GM12878 (cell line): ENCODE data around the gene AP1AR. TPM values are rescaled to one million over a fixed set of nuclear protein-coding genes. Genes with fewer than 3 reads are reported as not detected.

Experiments used
- BACH1 ChIP-seq: fragments of 450-650 bp; IDR thresholded peaks from 2 replicates; pipeline ENCODE4 v1.6.1; 2017; ENCODE audit warnings: mild to moderate bottlenecking, borderline replicate concordance
- CHD1 ChIP-seq: IDR thresholded peaks from 2 replicates; pipeline ENCODE4 v1.6.1; 2012; ENCODE audit warnings: low read depth, low read length, improper control_type of control experiment
- EZH2 ChIP-seq: IDR thresholded peaks from 2 replicates; pipeline ENCODE4 v1.6.1; 2012; ENCODE audit warnings: low read depth, mild to moderate bottlenecking, control low read depth, inconsistent platforms, low read length, borderline replicate concordance; ENCODE audit not compliant: control insufficient read depth
- JUND ChIP-seq: IDR thresholded peaks from 2 replicates; pipeline ENCODE4 v1.6.1; 2012; ENCODE audit warnings: low read depth, mild to moderate bottlenecking, low read length, improper control_type of control experiment, moderate library complexity
- NR2C1 ChIP-seq: fragments of 450-650 bp; IDR thresholded peaks from 2 replicates; pipeline ENCODE4 v1.6.1; 2017; ENCODE audit warnings: antibody characterized with exemption, mild to moderate bottlenecking, moderate library complexity
- PAX5 ChIP-seq: IDR thresholded peaks from 2 replicates; pipeline ENCODE4 v1.6.1; 2011; ENCODE audit warnings: low read depth, low read length, borderline replicate concordance
- POLR2AphosphoS2 ChIP-seq: IDR thresholded peaks from 2 replicates; pipeline ENCODE4 v1.6.1; 2011; ENCODE audit warnings: low read depth, mild to moderate bottlenecking, low read length, improper control_type of control experiment, moderate library complexity
- SIX5 ChIP-seq: IDR thresholded peaks from 2 replicates; pipeline ENCODE4 v1.6.1; 2011; ENCODE audit warnings: mild to moderate bottlenecking, low read depth, low read length, moderate library complexity; ENCODE audit not compliant: severe bottlenecking
- SMARCA5 ChIP-seq: fragments of 450-650 bp; IDR thresholded peaks from 2 replicates; pipeline ENCODE4 v1.6.1; 2017; ENCODE audit warnings: mild to moderate bottlenecking
- TCF3 ChIP-seq: IDR thresholded peaks from 2 replicates; pipeline ENCODE4 v1.6.1; 2012; ENCODE audit warnings: low read depth, mild to moderate bottlenecking, low read length, borderline replicate concordance; ENCODE audit not compliant: insufficient read depth
- TCF7 ChIP-seq: IDR thresholded peaks from 2 replicates; pipeline ENCODE4 v1.6.1; 2014; ENCODE audit warnings: antibody characterized with exemption, borderline replicate concordance
- ZSCAN29 ChIP-seq: fragments of 450-650 bp; IDR thresholded peaks from 2 replicates; pipeline ENCODE4 v1.6.1; 2017; ENCODE audit warnings: mild to moderate bottlenecking, moderate library complexity
- polyA plus RNA-seq, 11 experiments: library from polyadenylated mRNA; depleted of rRNA in 4 of 11; unstranded in 6 of 11; stranded (reverse) in 5 of 11; fragments of >200 nt; fragmentation: Nextera tagmentation in 4 of 11; fragmentation: Illumina TruSeq in 1 of 11; extraction: Ambion mirVana in 4 of 11; extraction: Trizol in 1 of 11; gene quantifications; 1 replicate in 1 of 11; 2 replicates in 10 of 11; pipeline versions ENCODE4 v1.2.1 to v1.2.3, GENCODE V29; 2011 to 2016; ENCODE audit warnings: inconsistent platforms in 2 of 11, missing spikeins in 2 of 11, low read depth in 1 of 11
- total RNA-seq, 4 experiments: library from RNA; depleted of rRNA in 3 of 4; stranded (reverse); fragments of >200 nt in 3 of 4; fragmentation: Illumina TruSeq in 1 of 4; extraction: Trizol in 1 of 4; gene quantifications; 2 replicates each; pipeline versions ENCODE4 v1.2.1 to v1.2.3, GENCODE V29; 2013 to 2021
- TF ChIP-seq, protein P1 (sequence below): IDR thresholded peaks from 2 replicates; pipeline ENCODE4 v1.6.1; 2012; ENCODE audit warnings: low read depth, low read length, improper control_type of control experiment
- TF ChIP-seq, protein P2 (sequence below): IDR thresholded peaks from 2 replicates; pipeline ENCODE4 v1.6.1; 2012; ENCODE audit warnings: low read length, inconsistent platforms
- TF ChIP-seq, protein P3 (sequence below): fragments of 450-650 bp; formaldehyde crosslinking; IDR thresholded peaks from 2 replicates; pipeline ENCODE4 v1.5.0; 2022; ENCODE audit warnings: mild to moderate bottlenecking, missing genetic modification characterization
- TF ChIP-seq, protein P4 (sequence below): fragments of 450-650 bp; IDR thresholded peaks from 2 replicates; pipeline ENCODE4 v1.6.1; 2017; ENCODE audit warnings: mild to moderate bottlenecking, low read depth, inconsistent platforms; ENCODE audit not compliant: poor library complexity, severe bottlenecking
- TF ChIP-seq, protein P5 (sequence below): fragments of 450-650 bp; IDR thresholded peaks from 2 replicates; pipeline ENCODE4 v1.6.1; 2017; ENCODE audit warnings: mild to moderate bottlenecking, moderate library complexity

AP1AR gene
- total and polyA plus RNA-seq, 10 of the 15 experiments (the other 5 are each of a cell fraction or from before 2014, with no cell fraction given) = 5.6 to 29.1 (median 16.3) TPM

DNA sequence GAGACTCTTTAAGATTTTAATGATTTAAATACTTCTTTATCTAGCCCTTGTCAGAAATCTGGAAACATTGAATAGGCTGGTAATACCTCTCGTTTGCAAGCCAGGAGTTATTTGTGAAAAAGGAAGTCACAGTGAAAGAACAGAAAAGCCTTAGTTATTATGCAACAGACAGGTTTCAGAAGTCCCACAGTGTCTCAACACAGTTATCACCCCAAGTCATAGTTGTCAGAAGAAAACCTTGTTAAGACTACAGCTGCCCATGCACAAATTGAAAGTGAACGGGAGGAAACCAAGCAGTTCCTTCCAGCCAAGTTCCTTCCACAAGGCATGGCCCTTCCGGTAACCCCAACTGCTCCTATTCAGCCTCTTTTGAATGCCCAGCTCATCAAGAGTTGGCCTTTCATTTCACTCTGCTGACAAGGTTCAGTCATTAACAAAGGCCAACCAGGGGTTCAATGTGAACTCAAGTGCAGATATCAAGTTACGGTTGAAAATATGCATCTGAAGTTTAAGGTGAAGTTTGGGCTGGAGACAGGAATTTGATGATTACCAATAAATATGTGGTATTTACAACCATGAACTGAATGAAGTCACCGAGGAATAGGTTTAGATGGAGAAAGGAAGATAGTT, 81.1 kb downstream of the AP1AR start (continued):
- TF ChIP-seq, protein P1, sequence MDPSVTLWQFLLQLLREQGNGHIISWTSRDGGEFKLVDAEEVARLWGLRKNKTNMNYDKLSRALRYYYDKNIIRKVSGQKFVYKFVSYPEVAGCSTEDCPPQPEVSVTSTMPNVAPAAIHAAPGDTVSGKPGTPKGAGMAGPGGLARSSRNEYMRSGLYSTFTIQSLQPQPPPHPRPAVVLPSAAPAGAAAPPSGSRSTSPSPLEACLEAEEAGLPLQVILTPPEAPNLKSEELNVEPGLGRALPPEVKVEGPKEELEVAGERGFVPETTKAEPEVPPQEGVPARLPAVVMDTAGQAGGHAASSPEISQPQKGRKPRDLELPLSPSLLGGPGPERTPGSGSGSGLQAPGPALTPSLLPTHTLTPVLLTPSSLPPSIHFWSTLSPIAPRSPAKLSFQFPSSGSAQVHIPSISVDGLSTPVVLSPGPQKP = no peak
- no peak for TF ChIP-seq EZH2
- TF ChIP-seq JUND = 0 out of 2 replicates have a peak, but pooled peaks have one; percentile 28
- no peak for TF ChIP-seq TCF7
- no peak; the same call in 1 of the 2 replicates for TF ChIP-seq NR2C1
- TF ChIP-seq TCF3 = no peak
- TF ChIP-seq, protein P2, sequence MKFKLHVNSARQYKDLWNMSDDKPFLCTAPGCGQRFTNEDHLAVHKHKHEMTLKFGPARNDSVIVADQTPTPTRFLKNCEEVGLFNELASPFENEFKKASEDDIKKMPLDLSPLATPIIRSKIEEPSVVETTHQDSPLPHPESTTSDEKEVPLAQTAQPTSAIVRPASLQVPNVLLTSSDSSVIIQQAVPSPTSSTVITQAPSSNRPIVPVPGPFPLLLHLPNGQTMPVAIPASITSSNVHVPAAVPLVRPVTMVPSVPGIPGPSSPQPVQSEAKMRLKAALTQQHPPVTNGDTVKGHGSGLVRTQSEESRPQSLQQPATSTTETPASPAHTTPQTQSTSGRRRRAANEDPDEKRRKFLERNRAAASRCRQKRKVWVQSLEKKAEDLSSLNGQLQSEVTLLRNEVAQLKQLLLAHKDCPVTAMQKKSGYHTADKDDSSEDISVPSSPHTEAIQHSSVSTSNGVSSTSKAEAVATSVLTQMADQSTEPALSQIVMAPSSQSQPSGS = peak; percentile 82
- no peak; the same call in 1 of the 2 replicates for TF ChIP-seq SMARCA5
- TF ChIP-seq, protein P3, sequence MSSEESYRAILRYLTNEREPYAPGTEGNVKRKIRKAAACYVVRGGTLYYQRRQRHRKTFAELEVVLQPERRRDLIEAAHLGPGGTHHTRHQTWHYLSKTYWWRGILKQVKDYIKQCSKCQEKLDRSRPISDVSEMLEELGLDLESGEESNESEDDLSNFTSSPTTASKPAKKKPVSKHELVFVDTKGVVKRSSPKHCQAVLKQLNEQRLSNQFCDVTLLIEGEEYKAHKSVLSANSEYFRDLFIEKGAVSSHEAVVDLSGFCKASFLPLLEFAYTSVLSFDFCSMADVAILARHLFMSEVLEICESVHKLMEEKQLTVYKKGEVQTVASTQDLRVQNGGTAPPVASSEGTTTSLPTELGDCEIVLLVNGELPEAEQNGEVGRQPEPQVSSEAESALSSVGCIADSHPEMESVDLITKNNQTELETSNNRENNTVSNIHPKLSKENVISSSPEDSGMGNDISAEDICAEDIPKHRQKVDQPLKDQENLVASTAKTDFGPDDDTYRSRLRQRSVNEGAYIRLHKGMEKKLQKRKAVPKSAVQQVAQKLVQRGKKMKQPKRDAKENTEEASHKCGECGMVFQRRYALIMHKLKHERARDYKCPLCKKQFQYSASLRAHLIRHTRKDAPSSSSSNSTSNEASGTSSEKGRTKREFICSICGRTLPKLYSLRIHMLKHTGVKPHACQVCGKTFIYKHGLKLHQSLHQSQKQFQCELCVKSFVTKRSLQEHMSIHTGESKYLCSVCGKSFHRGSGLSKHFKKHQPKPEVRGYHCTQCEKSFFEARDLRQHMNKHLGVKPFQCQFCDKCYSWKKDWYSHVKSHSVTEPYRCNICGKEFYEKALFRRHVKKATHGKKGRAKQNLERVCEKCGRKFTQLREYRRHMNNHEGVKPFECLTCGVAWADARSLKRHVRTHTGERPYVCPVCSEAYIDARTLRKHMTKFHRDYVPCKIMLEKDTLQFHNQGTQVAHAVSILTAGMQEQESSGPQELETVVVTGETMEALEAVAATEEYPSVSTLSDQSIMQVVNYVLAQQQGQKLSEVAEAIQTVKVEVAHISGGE (CRISPR knock-in tag) = no peak
- TF ChIP-seq ZSCAN29 = 0 out of 2 replicates have a peak, but pooled peaks have one; percentile 22
- no peak for TF ChIP-seq CHD1
- TF ChIP-seq POLR2AphosphoS2 = no peak
- TF ChIP-seq, protein P4, sequence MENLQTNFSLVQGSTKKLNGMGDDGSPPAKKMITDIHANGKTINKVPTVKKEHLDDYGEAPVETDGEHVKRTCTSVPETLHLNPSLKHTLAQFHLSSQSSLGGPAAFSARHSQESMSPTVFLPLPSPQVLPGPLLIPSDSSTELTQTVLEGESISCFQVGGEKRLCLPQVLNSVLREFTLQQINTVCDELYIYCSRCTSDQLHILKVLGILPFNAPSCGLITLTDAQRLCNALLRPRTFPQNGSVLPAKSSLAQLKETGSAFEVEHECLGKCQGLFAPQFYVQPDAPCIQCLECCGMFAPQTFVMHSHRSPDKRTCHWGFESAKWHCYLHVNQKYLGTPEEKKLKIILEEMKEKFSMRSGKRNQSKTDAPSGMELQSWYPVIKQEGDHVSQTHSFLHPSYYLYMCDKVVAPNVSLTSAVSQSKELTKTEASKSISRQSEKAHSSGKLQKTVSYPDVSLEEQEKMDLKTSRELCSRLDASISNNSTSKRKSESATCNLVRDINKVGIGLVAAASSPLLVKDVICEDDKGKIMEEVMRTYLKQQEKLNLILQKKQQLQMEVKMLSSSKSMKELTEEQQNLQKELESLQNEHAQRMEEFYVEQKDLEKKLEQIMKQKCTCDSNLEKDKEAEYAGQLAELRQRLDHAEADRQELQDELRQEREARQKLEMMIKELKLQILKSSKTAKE = peak; percentile 72
- no peak for TF ChIP-seq PAX5
- TF ChIP-seq BACH1 = no peak
- TF ChIP-seq SIX5 = no peak
- TF ChIP-seq, protein P5, sequence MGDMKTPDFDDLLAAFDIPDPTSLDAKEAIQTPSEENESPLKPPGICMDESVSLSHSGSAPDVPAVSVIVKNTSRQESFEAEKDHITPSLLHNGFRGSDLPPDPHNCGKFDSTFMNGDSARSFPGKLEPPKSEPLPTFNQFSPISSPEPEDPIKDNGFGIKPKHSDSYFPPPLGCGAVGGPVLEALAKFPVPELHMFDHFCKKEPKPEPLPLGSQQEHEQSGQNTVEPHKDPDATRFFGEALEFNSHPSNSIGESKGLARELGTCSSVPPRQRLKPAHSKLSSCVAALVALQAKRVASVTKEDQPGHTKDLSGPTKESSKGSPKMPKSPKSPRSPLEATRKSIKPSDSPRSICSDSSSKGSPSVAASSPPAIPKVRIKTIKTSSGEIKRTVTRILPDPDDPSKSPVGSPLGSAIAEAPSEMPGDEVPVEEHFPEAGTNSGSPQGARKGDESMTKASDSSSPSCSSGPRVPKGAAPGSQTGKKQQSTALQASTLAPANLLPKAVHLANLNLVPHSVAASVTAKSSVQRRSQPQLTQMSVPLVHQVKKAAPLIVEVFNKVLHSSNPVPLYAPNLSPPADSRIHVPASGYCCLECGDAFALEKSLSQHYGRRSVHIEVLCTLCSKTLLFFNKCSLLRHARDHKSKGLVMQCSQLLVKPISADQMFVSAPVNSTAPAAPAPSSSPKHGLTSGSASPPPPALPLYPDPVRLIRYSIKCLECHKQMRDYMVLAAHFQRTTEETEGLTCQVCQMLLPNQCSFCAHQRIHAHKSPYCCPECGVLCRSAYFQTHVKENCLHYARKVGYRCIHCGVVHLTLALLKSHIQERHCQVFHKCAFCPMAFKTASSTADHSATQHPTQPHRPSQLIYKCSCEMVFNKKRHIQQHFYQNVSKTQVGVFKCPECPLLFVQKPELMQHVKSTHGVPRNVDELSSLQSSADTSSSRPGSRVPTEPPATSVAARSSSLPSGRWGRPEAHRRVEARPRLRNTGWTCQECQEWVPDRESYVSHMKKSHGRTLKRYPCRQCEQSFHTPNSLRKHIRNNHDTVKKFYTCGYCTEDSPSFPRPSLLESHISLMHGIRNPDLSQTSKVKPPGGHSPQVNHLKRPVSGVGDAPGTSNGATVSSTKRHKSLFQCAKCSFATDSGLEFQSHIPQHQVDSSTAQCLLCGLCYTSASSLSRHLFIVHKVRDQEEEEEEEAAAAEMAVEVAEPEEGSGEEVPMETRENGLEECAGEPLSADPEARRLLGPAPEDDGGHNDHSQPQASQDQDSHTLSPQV = no peak
